GM19397 (cell line): Measurements from ENCODE around the gene PSAP.
A peak's percentile ranks its signal among the peaks of the same experiment; 100 is the strongest.
"Not testable (repeated sequence)": the region's sequence is repeated elsewhere in the genome, so short reads cannot be mapped to it uniquely, and the experiment has no call there.

ENCODE experiments used
- ATAC-seq: cut with Tn5 transposase; IDR thresholded peaks from one replicate; pipeline ENCODE4 v1.9.1; 2021; ENCODE audit warnings: mild to moderate bottlenecking, moderate library complexity; ENCODE audit not compliant: unreplicated experiment

PSAP gene

GRCh38 chr10:71874680-71875354 is 23.8 kb upstream of the PSAP start:
- not testable (repeated sequence) for ATAC-seq

GRCh38 chr10:71873582-71874211 is 22.6 kb upstream of the PSAP start:
- peak; percentile 84 for ATAC-seq

- not testable (repeated sequence) for ATAC-seq
These were observed 18.6 kb upstream of the PSAP start for GRCh38 chr10:71869601-71870000.

GRCh38 chr10:71868192-71868697 is 17.2 kb upstream of the PSAP start:
- no peak for ATAC-seq

- no peak for ATAC-seq
These were observed 14.6 kb upstream of the PSAP start for GRCh38 chr10:71865561-71866041.

GRCh38 chr10:71864911-71865361 is 13.9 kb upstream of the PSAP start:
- ATAC-seq, result no peak

GRCh38 chr10:71863203-71863602 is 12.2 kb upstream of the PSAP start:
- no peak for ATAC-seq

- no peak for ATAC-seq
These were observed 9.4 kb upstream of the PSAP start for GRCh38 chr10:71860243-71861029.

GRCh38 chr10:71857934-71858890 is 7.2 kb upstream of the PSAP start:
- no peak for ATAC-seq

- no peak for ATAC-seq
These were observed 5.6 kb upstream of the PSAP start for GRCh38 chr10:71856619-71857018.

- no peak for ATAC-seq
These were observed 3.0 kb upstream of the PSAP start for GRCh38 chr10:71854031-71854430.

GRCh38 chr10:71852355-71852937 is 1.4 kb upstream of the PSAP start:
- no peak for ATAC-seq

GRCh38 chr10:71851465-71852095 is 529 bp upstream of the PSAP start:
- peak; percentile 10 for ATAC-seq

GRCh38 chr10:71850021-71850742 is 869 bp downstream of the PSAP start:
- no peak for ATAC-seq

GRCh38 chr10:71849461-71849908 is 1.6 kb downstream of the PSAP start:
- no peak for ATAC-seq

- ATAC-seq, result no peak
These were observed 2.5 kb downstream of the PSAP start for GRCh38 chr10:71848325-71849275.

GRCh38 chr10:71847418-71847817 is 3.6 kb downstream of the PSAP start:
- ATAC-seq, result no peak

GRCh38 chr10:71846816-71847215 is 4.2 kb downstream of the PSAP start:
- ATAC-seq, result no peak
